Gastroesophageal sphincter (tissue), 3 donors: ENCODE measurements around the gene LRRFIP2.

Experiments used
- CTCF ChIP-seq, 4 experiments: fragments of 200-600 bp in 2 of 4; fragments of 450-650 bp in 2 of 4; sonication (generic) in 1 of 4; IDR thresholded peaks; one replicate each; pipeline ENCODE4 v1.5.1; 2017 to 2019; ENCODE audit warnings: antibody characterized with exemption in 4 of 4, mild to moderate bottlenecking in 2 of 4, moderate library complexity in 2 of 4
- EP300 ChIP-seq: sonication (generic); formaldehyde crosslinking; IDR thresholded peaks from one replicate; pipeline ENCODE4 v1.6.1; 2017; ENCODE audit warnings: antibody characterized with exemption, mild to moderate bottlenecking
- POLR2AphosphoS5 ChIP-seq: sonication (generic); formaldehyde crosslinking; IDR thresholded peaks from one replicate; pipeline ENCODE4 v1.6.1; 2017; ENCODE audit warnings: antibody characterized with exemption

- TF ChIP-seq CTCF (IDR thresholded peaks at IDR 0.05): no peak
- no peak for TF ChIP-seq EP300
- no peak for TF ChIP-seq POLR2AphosphoS5
Measured at GRCh38 chr3:37118163-37118562, 56.2 kb downstream of the LRRFIP2 start.
